ENCODE results near the gene DCAF15.

GRCh38 chr19:13996928-13997630 lies 44.8 kb downstream of the DCAF15 start:
- TF ChIP-seq CTCF (IDR thresholded peaks at IDR 0.05), result no peak
- no peak for TF ChIP-seq SIN3A (IDR thresholded peaks at IDR 0.05; ENCODE audit: borderline replicate concordance, low read depth, low read length)
- no peak for TF ChIP-seq YY1 (IDR thresholded peaks at IDR 0.05; ENCODE audit: low read depth)
- TF ChIP-seq MAX (IDR thresholded peaks at IDR 0.05; ENCODE audit: low read depth), result no peak
- TF ChIP-seq RAD21 (IDR thresholded peaks at IDR 0.05; ENCODE audit: low read length), result no peak

Measured in SK-N-SH (cell line).